ENCODE measurements around the gene FTSJ3. TPM values are rescaled to one million over a fixed set of nuclear protein-coding genes. Genes with fewer than 3 reads are reported as not detected.
A peak's percentile ranks its signal among the peaks of the same experiment; 100 is the strongest.

The FTSJ3 gene
- total and polyA plus RNA-seq, 2 of the 13 experiments (the other 11 are each of a cell fraction or from before 2014, with no cell fraction given), result 26.0 to 64.2 TPM

DNA sequence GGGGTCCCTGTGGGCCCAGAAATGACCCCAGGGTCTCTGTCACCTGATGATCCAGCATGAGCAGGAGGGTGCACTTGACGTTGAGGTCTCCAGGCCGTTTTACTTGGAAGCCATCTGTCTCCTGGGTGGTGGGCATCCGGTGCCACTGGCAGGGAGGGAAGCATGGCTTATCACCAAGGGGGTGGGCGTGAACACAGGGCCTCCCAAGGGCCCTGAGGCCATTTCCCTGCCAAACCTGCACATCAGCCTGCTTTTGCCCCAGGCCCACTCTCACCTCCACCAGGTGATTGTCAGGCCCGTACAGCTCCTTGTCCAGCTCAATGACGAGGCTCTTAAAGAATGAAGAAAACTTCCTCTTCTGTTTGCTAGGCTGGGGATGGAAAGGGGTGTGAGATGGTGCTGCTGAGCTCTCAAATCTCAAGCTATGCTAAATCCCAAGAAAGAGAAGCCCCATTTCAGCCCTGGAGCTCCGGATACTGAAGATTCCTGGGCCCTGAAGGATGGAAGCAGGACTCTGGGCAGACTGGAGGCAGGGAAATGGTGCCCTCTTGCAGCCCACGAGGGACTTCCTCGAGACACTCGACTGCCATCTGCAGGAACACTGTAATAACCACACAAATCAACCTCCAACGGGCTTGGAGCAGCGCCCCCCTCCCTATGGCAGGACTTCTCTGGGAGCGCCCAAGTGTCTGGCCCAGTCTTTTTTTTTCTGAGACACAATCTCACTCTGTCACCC is 7.1 kb upstream of the FTSJ3 start:
- ChIA-PET CTCF (ENCODE audit: low intra/inter-chr PET ratio, low total read pairs) (interaction anchor here (1.2 kb wide), 1 partner anchor 22 kb away, joined by 3 read pairs; no protein-coding TSS in a partner anchor), POLR2A (interaction anchor here (1.4 to 5.2 kb wide), 2 partner anchors 6 to 61 kb away, joined by 5 to 30 read pairs; partner anchors contain the start of genes CCDC47 and DDX42)
- Histone ChIP-seq H3K4me3 (replicated peaks in 1 of 3; ENCODE audit: insufficient read depth in 1 of 3, low read depth in 2 of 3, low read length in 3 of 3) (no peak overlapping the region), H3K4me2 (ENCODE audit: low read depth, low read length) (no peak overlapping the region), H3K9ac (ENCODE audit: insufficient read depth, low read depth, low read length) (no peak overlapping the region), H3K36me3 (replicated peaks in 1 of 2; ENCODE audit: control insufficient read depth in 1 of 2, insufficient read depth in 2 of 2, low read length in 2 of 2) (peaks cover 57 to 81% of the 10 kb centered on the region in 2 experiments), H3K27ac (ENCODE audit: extremely low read length, insufficient read depth, low read length) (no peak overlapping the region), H3K27me3 (ENCODE audit: control insufficient read depth in 1 of 2, insufficient read depth in 2 of 2, low read length in 2 of 2) (no peaks in the 10 kb centered on the region), H3K79me2 (ENCODE audit: insufficient read depth, low read length) (peaks cover 26% of the 10 kb centered on the region), H3K9me3 (ENCODE audit: low read length) (no peaks in the 10 kb centered on the region), H2AFZ (ENCODE audit: low read length) (no peak overlapping the region), H3K4me1 (ENCODE audit: insufficient read depth, low read length) (peaks cover 15% of the 10 kb centered on the region), H4K20me1 (ENCODE audit: insufficient read depth, low read length) (peaks cover 8% of the 10 kb centered on the region; the same call in 1 of the 2 replicates)
- intact Hi-C loops (cut with micrococcal nuclease; ENCODE audit: unreplicated experiment), result no loop called here
- ATAC-seq (peak; percentile 81), DNase-seq (ENCODE audit: low spot score) (peak; percentile 81), FAIRE-seq (peak; percentile 86)
- BruUV-seq (replicated peaks), result no TSS peak
- in situ Hi-C loops (cut with HindIII; ENCODE audit: extremely low pct_ligation_motif_present, low pct_unique_long_range_greater_than_20kb), result no loop called here
- 75% methylated on average over 10 of the region's 13 CpGs for WGBS (ENCODE audit: low lambda C conversion rate)
- TF ChIP-seq ZNF350 (CRISPR knock-in tag; IDR thresholded peaks at IDR 0.05; ENCODE audit: borderline replicate concordance, low read depth) (0 out of 2 replicates have a peak, but pooled peaks have one; percentile 8), MIER3 (CRISPR knock-in tag; IDR thresholded peaks at IDR 0.05; ENCODE audit: borderline replicate concordance) (no peak), GATAD1 (CRISPR knock-in tag; IDR thresholded peaks at IDR 0.05) (peak; percentile 48; the same call in 1 of the 2 replicates), HMG20B (CRISPR knock-in tag; conservative IDR thresholded peaks at IDR 0.05) (no peak), CBX5 (CRISPR knock-in tag; IDR thresholded peaks at IDR 0.05; ENCODE audit: borderline replicate concordance) (0 out of 2 replicates have a peak, but pooled peaks have one; percentile 19), ZNF451 (CRISPR knock-in tag; IDR thresholded peaks at IDR 0.05) (peak; percentile 54; the same call in 1 of the 2 replicates), MAZ (IDR thresholded peaks at IDR 0.05; ENCODE audit: borderline replicate concordance, low read depth, low read length) (0 out of 2 replicates have a peak, but pooled peaks have one; percentile 57), MAZ (CRISPR knock-in tag; IDR thresholded peaks at IDR 0.05; ENCODE audit: low read depth) (no peak), SATB2 (CRISPR knock-in tag; IDR thresholded peaks at IDR 0.05) (no peak), XRCC5 (optimal IDR thresholded peaks at IDR 0.05; ENCODE audit: low read length) (peak; percentile 86), ISX (CRISPR knock-in tag; conservative IDR thresholded peaks at IDR 0.05) (no peak), ZC3H13 (CRISPR knock-in tag; IDR thresholded peaks at IDR 0.05) (no peak)
- TF ChIP-seq, protein P1, sequence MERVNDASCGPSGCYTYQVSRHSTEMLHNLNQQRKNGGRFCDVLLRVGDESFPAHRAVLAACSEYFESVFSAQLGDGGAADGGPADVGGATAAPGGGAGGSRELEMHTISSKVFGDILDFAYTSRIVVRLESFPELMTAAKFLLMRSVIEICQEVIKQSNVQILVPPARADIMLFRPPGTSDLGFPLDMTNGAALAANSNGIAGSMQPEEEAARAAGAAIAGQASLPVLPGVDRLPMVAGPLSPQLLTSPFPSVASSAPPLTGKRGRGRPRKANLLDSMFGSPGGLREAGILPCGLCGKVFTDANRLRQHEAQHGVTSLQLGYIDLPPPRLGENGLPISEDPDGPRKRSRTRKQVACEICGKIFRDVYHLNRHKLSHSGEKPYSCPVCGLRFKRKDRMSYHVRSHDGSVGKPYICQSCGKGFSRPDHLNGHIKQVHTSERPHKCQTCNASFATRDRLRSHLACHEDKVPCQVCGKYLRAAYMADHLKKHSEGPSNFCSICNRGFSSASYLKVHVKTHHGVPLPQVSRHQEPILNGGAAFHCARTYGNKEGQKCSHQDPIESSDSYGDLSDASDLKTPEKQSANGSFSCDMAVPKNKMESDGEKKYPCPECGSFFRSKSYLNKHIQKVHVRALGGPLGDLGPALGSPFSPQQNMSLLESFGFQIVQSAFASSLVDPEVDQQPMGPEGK (CRISPR knock-in tag; IDR thresholded peaks at IDR 0.05), result peak; percentile 49; the same call in 1 of the 2 replicates
- TF ChIP-seq, protein P2, sequence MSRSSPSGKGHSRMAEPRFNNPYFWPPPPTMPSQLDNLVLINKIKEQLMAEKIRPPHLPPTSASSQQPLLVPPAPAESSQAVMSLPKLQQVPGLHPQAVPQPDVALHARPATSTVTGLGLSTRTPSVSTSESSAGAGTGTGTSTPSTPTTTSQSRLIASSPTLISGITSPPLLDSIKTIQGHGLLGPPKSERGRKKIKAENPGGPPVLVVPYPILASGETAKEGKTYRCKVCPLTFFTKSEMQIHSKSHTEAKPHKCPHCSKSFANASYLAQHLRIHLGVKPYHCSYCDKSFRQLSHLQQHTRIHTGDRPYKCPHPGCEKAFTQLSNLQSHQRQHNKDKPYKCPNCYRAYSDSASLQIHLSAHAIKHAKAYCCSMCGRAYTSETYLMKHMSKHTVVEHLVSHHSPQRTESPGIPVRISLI (CRISPR knock-in tag; IDR thresholded peaks at IDR 0.05; ENCODE audit: borderline replicate concordance), result peak; percentile 66; the same call in 1 of the 2 replicates
- TF ChIP-seq, protein P3, sequence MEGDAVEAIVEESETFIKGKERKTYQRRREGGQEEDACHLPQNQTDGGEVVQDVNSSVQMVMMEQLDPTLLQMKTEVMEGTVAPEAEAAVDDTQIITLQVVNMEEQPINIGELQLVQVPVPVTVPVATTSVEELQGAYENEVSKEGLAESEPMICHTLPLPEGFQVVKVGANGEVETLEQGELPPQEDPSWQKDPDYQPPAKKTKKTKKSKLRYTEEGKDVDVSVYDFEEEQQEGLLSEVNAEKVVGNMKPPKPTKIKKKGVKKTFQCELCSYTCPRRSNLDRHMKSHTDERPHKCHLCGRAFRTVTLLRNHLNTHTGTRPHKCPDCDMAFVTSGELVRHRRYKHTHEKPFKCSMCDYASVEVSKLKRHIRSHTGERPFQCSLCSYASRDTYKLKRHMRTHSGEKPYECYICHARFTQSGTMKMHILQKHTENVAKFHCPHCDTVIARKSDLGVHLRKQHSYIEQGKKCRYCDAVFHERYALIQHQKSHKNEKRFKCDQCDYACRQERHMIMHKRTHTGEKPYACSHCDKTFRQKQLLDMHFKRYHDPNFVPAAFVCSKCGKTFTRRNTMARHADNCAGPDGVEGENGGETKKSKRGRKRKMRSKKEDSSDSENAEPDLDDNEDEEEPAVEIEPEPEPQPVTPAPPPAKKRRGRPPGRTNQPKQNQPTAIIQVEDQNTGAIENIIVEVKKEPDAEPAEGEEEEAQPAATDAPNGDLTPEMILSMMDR (CRISPR knock-in tag; IDR thresholded peaks at IDR 0.05), result peak; percentile 76
- TF ChIP-seq, protein P4, sequence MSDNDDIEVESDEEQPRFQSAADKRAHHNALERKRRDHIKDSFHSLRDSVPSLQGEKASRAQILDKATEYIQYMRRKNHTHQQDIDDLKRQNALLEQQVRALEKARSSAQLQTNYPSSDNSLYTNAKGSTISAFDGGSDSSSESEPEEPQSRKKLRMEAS (IDR thresholded peaks at IDR 0.05), result 0 out of 2 replicates have a peak, but pooled peaks have one; percentile 42
- TF ChIP-seq, protein P5, sequence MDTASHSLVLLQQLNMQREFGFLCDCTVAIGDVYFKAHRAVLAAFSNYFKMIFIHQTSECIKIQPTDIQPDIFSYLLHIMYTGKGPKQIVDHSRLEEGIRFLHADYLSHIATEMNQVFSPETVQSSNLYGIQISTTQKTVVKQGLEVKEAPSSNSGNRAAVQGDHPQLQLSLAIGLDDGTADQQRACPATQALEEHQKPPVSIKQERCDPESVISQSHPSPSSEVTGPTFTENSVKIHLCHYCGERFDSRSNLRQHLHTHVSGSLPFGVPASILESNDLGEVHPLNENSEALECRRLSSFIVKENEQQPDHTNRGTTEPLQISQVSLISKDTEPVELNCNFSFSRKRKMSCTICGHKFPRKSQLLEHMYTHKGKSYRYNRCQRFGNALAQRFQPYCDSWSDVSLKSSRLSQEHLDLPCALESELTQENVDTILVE (CRISPR knock-in tag; IDR thresholded peaks at IDR 0.05), result peak; percentile 35; the same call in 1 of the 2 replicates

Measured in HepG2 (cell line).